Measurements from ENCODE around the gene SLC12A3.

DNA sequence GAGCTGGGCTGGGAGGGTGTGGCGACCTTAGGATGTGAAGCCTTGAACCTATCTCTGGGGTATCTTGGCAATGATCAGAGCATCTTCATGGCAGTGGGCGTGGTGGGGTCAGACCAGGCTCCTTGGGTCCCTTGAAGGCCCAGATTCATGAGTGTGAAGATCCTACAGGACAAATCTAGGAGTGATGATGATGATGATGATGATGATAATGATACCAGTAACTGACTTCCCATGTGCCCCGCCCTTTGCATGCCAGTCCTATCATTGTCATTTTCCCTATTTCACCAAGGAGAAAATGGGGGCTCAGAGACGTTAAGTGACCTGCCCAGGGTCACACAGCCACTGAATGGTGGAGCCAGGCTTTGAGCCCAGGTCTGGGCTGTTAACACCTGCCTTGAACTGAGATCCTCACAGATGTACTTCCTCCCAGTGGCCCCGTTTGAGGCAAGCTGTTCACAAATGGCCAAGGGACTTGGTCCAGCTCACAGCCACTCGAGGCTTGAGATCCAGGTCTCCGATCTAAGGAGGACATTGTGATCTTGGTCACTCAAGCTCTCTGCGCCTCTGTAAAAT is 13.4 kb downstream of the SLC12A3 start:
- TF ChIP-seq, protein P1, sequence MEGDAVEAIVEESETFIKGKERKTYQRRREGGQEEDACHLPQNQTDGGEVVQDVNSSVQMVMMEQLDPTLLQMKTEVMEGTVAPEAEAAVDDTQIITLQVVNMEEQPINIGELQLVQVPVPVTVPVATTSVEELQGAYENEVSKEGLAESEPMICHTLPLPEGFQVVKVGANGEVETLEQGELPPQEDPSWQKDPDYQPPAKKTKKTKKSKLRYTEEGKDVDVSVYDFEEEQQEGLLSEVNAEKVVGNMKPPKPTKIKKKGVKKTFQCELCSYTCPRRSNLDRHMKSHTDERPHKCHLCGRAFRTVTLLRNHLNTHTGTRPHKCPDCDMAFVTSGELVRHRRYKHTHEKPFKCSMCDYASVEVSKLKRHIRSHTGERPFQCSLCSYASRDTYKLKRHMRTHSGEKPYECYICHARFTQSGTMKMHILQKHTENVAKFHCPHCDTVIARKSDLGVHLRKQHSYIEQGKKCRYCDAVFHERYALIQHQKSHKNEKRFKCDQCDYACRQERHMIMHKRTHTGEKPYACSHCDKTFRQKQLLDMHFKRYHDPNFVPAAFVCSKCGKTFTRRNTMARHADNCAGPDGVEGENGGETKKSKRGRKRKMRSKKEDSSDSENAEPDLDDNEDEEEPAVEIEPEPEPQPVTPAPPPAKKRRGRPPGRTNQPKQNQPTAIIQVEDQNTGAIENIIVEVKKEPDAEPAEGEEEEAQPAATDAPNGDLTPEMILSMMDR (IDR thresholded peaks at IDR 0.05): no peak
- no peak for TF ChIP-seq POLR2A (IDR thresholded peaks at IDR 0.05)
